Measurements from ENCODE around the gene PYGO2.

PYGO2 gene

GRCh38 chr1:154962795-154963330, 1.3 kb upstream of the PYGO2 start:
- Mint-ChIP-seq H3K4me1 (peaks cover 59% of the 10 kb centered on the region), H3K9me3 (no peaks in the 10 kb centered on the region), H3K27me3 (no peaks in the 10 kb centered on the region), H3K27ac (peak overlapping the region in 1 of 2 donors; percentile 95), H3K4me3 (peak overlapping the region; percentile 88 to 92)
- ATAC-seq (no peak), DNase-seq (no peak)

- peaks cover 64% of the 10 kb centered on the region for H3K4me1 Mint-ChIP-seq
Measured at GRCh38 chr1:154962156-154962749, 671 bp upstream of the PYGO2 start.

GRCh38 chr1:154960446-154961136, 991 bp downstream of the PYGO2 start:
- no peaks in the 10 kb centered on the region for H3K27me3 Mint-ChIP-seq
- ATAC-seq, result no peak
- no peaks in the 10 kb centered on the region for H3K9me3 Mint-ChIP-seq
- H3K27ac Mint-ChIP-seq, result peak overlapping the region; percentile 90 to 96
- H3K4me1 Mint-ChIP-seq, result peaks cover 79% of the 10 kb centered on the region
- DNase-seq, result no peak
- H3K4me3 Mint-ChIP-seq, result peak overlapping the region; percentile 87 to 88

More at GRCh38 chr1:154962156-154962749, 671 bp upstream of the PYGO2 start:
- Mint-ChIP-seq H3K9me3 (no peaks in the 10 kb centered on the region), H3K27me3 (no peaks in the 10 kb centered on the region), H3K27ac (peak overlapping the region; percentile 95 to 96), H3K4me3 (peak overlapping the region; percentile 88 to 92)
- DNase-seq, result no peak
- peak; percentile 38 for ATAC-seq

- peak overlapping the region in 1 of 2 donors; percentile 89 for H3K27ac Mint-ChIP-seq
- H3K4me1 Mint-ChIP-seq, result peaks cover 83% of the 10 kb centered on the region
- H3K27me3 Mint-ChIP-seq, result no peaks in the 10 kb centered on the region
- H3K9me3 Mint-ChIP-seq, result no peaks in the 10 kb centered on the region
- peak overlapping the region; percentile 51 to 88 for H3K4me3 Mint-ChIP-seq
- ATAC-seq, result no peak
- no peak for DNase-seq
Measured at GRCh38 chr1:154959426-154959780, 2.2 kb downstream of the PYGO2 start.

- DNase-seq, result no peak
- H3K4me3 Mint-ChIP-seq, result peak overlapping the region; percentile 15 to 88
- no peak overlapping the region for H3K27ac Mint-ChIP-seq
Measured at GRCh38 chr1:154958681-154959425, 2.7 kb downstream of the PYGO2 start.

GRCh38 chr1:154958036-154958435, 3.5 kb downstream of the PYGO2 start:
- Mint-ChIP-seq H3K9me3 (no peaks in the 10 kb centered on the region), H3K27me3 (no peaks in the 10 kb centered on the region), H3K4me3 (no peak overlapping the region), H3K4me1 (peaks cover 85% of the 10 kb centered on the region), H3K27ac (no peak overlapping the region)
- DNase-seq (no peak), ATAC-seq (no peak)

More at GRCh38 chr1:154958681-154959425, 2.7 kb downstream of the PYGO2 start:
- ATAC-seq, result no peak
- Mint-ChIP-seq H3K9me3 (no peaks in the 10 kb centered on the region), H3K4me1 (peaks cover 85% of the 10 kb centered on the region), H3K27me3 (no peaks in the 10 kb centered on the region)

- DNase-seq, result no peak
- H3K27ac Mint-ChIP-seq, result peak overlapping the region in 1 of 2 donors; percentile 71
- H3K9me3 Mint-ChIP-seq, result no peaks in the 10 kb centered on the region
- ATAC-seq, result no peak
- peak overlapping the region in 1 of 2 donors; percentile 32 for H3K4me3 Mint-ChIP-seq
- peaks cover 86% of the 10 kb centered on the region for H3K4me1 Mint-ChIP-seq
- H3K27me3 Mint-ChIP-seq, result no peaks in the 10 kb centered on the region
Measured at GRCh38 chr1:154957091-154957657, 4.4 kb downstream of the PYGO2 start.

GRCh38 chr1:154956544-154956941, 5.0 kb downstream of the PYGO2 start:
- Mint-ChIP-seq H3K4me1 (peaks cover 92% of the 10 kb centered on the region), H3K9me3 (no peaks in the 10 kb centered on the region), H3K4me3 (peak overlapping the region; percentile 87 to 100), H3K27ac (no peak overlapping the region), H3K27me3 (no peaks in the 10 kb centered on the region)
- no peak for DNase-seq
- no peak for ATAC-seq

- H3K9me3 Mint-ChIP-seq, result no peaks in the 10 kb centered on the region
- H3K27me3 Mint-ChIP-seq, result no peaks in the 10 kb centered on the region
- DNase-seq (peak; percentile 81 to 86), ATAC-seq (peak; percentile 46)
- H3K4me1 Mint-ChIP-seq, result peaks cover 96% of the 10 kb centered on the region
- H3K4me3 Mint-ChIP-seq, result peak within 1 kb of the TSS; percentile 87 to 100
- H3K27ac Mint-ChIP-seq, result peak within 1 kb of the TSS; percentile 98 to 100
Measured at GRCh38 chr1:154955718-154956543, 5.7 kb downstream of the PYGO2 start, which contains the start of gene PBXIP1. Gene PBXIP1 (minus strand): TSS chr1:154956099. CDS start chr1:154953721, 2,378 bp downstream.

GRCh38 chr1:154955039-154955717, 6.4 kb downstream of the PYGO2 start:
- Mint-ChIP-seq H3K27me3 (no peaks in the 10 kb centered on the region), H3K4me3 (peak overlapping the region; percentile 87 to 100), H3K27ac (peak overlapping the region; percentile 98 to 100), H3K9me3 (no peaks in the 10 kb centered on the region), H3K4me1 (peaks cover 96% of the 10 kb centered on the region)
- DNase-seq (peak; percentile 76 to 94), ATAC-seq (peak; percentile 94)

GRCh38 chr1:154954541-154954940, 7.0 kb downstream of the PYGO2 start:
- no peaks in the 10 kb centered on the region for H3K9me3 Mint-ChIP-seq

GRCh38 chr1:154953611-154954038, 8.0 kb downstream of the PYGO2 start:
- Mint-ChIP-seq H3K27me3 (no peaks in the 10 kb centered on the region), H3K4me1 (peaks cover 84% of the 10 kb centered on the region), H3K9me3 (no peaks in the 10 kb centered on the region), H3K27ac (peak overlapping the region in 1 of 2 donors; percentile 100), H3K4me3 (peak overlapping the region; percentile 87 to 100)
- ATAC-seq (no peak), DNase-seq (no peak)

More at GRCh38 chr1:154954541-154954940, 7.0 kb downstream of the PYGO2 start:
- no peaks in the 10 kb centered on the region for H3K27me3 Mint-ChIP-seq
- ATAC-seq (no peak), DNase-seq (no peak)
- peak overlapping the region; percentile 87 to 100 for H3K4me3 Mint-ChIP-seq
- peak overlapping the region in 1 of 2 donors; percentile 100 for H3K27ac Mint-ChIP-seq
- peaks cover 89% of the 10 kb centered on the region for H3K4me1 Mint-ChIP-seq

GRCh38 chr1:154952664-154953063, 8.9 kb downstream of the PYGO2 start:
- peaks cover 86% of the 10 kb centered on the region for H3K4me1 Mint-ChIP-seq
- H3K4me3 Mint-ChIP-seq, result peak overlapping the region; percentile 70 to 81
- no peaks in the 10 kb centered on the region for H3K27me3 Mint-ChIP-seq
- no peaks in the 10 kb centered on the region for H3K9me3 Mint-ChIP-seq
- H3K27ac Mint-ChIP-seq, result peak overlapping the region; percentile 95 to 96
- ATAC-seq (no peak), DNase-seq (no peak)

All from stimulated activated naive CD8-positive, alpha-beta T cell treated with anti-CD3 and anti-CD28 coated beads, Interleukin-15, amount 100 ng/mL, for 72 hours (primary cell).